H7 (cell line): ENCODE results near the gene PEX19. TPM values are rescaled to one million over a fixed set of nuclear protein-coding genes. Genes with fewer than 3 reads are reported as not detected.

Experiments used
- DNase-seq: peaks from one replicate; pipeline ENCODE4 v3.0.0; 2012
- H3K27me3 ChIP-seq: 2 replicates; pipeline ENCODE4 v1.6.0; 2011; ENCODE audit warnings: mild to moderate bottlenecking, low read length; ENCODE audit not compliant: control insufficient read depth, insufficient read depth
- H3K36me3 ChIP-seq: replicated peaks from 2 replicates; pipeline ENCODE4 v1.5.1; 2011; ENCODE audit warnings: low read length; ENCODE audit not compliant: control insufficient read depth, insufficient read depth
- H3K4me3 ChIP-seq: 2 replicates; pipeline ENCODE4 v1.5.1; 2011; ENCODE audit warnings: low read depth, mild to moderate bottlenecking, control low read depth, low read length, moderate library complexity; ENCODE audit not compliant: insufficient read depth
- total RNA-seq: library from RNA; depleted of rRNA; stranded (reverse); fragments of >200 nt; shearing (Covaris generic); gene quantifications from 2 replicates; pipeline ENCODE4 v1.2.3, GENCODE V29; 2014; rRNA removed

Gene PEX19
- total RNA-seq, 1 experiment from 2014 or later = 81.9 TPM

- no peak for DNase-seq
- Histone ChIP-seq H3K36me3 (peaks cover 30% of the 10 kb centered on the region), H3K27me3 (no peaks in the 10 kb centered on the region), H3K4me3 (no peak overlapping the region)
Observed at GRCh38 chr1:160237558-160237957, 47.4 kb downstream of the PEX19 start.

- H3K36me3 ChIP-seq = peaks cover 30% of the 10 kb centered on the region
- H3K27me3 ChIP-seq = no peaks in the 10 kb centered on the region
- H3K4me3 ChIP-seq = no peak overlapping the region
- DNase-seq = no peak
Observed at GRCh38 chr1:160236806-160237205, 48.1 kb downstream of the PEX19 start.

GRCh38 chr1:160232911-160233310 lies 52.0 kb downstream of the PEX19 start:
- Histone ChIP-seq H3K27me3 (no peaks in the 10 kb centered on the region), H3K4me3 (no peak overlapping the region), H3K36me3 (peaks cover 22% of the 10 kb centered on the region)
- no peak for DNase-seq

- DNase-seq = no peak
- Histone ChIP-seq H3K36me3 (peaks cover 40% of the 10 kb centered on the region), H3K4me3 (no peak overlapping the region), H3K27me3 (no peaks in the 10 kb centered on the region)
Observed at GRCh38 chr1:160228431-160228830, 56.5 kb downstream of the PEX19 start.

- H3K36me3 ChIP-seq = peaks cover 45% of the 10 kb centered on the region
- no peak for DNase-seq
- no peak overlapping the region for H3K4me3 ChIP-seq
- no peaks in the 10 kb centered on the region for H3K27me3 ChIP-seq
Observed at GRCh38 chr1:160227561-160227960, 57.4 kb downstream of the PEX19 start.

GRCh38 chr1:160227034-160227433 lies 57.9 kb downstream of the PEX19 start:
- peaks cover 49% of the 10 kb centered on the region for H3K36me3 ChIP-seq
- H3K4me3 ChIP-seq = no peak overlapping the region
- DNase-seq = no peak
- no peaks in the 10 kb centered on the region for H3K27me3 ChIP-seq

Other genes with a start within 250 kb of the PEX19 start
- gene KCNJ10, start 215.0 kb downstream of the PEX19 start, total RNA-seq = 0.07 TPM in 1 of 2 replicates, not detected in the other
- gene KCNJ9, start 203.6 kb downstream of the PEX19 start, total RNA-seq = 0.07 TPM in 1 of 2 replicates, not detected in the other
- gene IGSF8, start 186.5 kb downstream of the PEX19 start, total RNA-seq = 89.5 and 92.6 TPM in 2 replicates
- gene ATP1A2, start 169.4 kb downstream of the PEX19 start, total RNA-seq = 14.5 and 25.0 TPM in 2 replicates
- 0.73 and 0.74 TPM in 2 replicates for gene ATP1A4, start 133.5 kb downstream of the PEX19 start, total RNA-seq
- 4.2 and 4.4 TPM in 2 replicates for gene CASQ1, start 94.6 kb downstream of the PEX19 start, total RNA-seq
- gene PEA15, start 79.7 kb downstream of the PEX19 start, total RNA-seq = 75.6 and 81.4 TPM in 2 replicates
- 129 and 184 TPM in 2 replicates for gene DCAF8, start 22.6 kb downstream of the PEX19 start, total RNA-seq
- gene COPA, start 58.1 kb upstream of the PEX19 start, total RNA-seq = 167 and 175 TPM in 2 replicates
- 83.4 and 94.3 TPM in 2 replicates for gene NCSTN, start 58.2 kb upstream of the PEX19 start, total RNA-seq
- gene NHLH1, start 81.9 kb upstream of the PEX19 start, total RNA-seq = 0.21 and 0.30 TPM in 2 replicates
- gene VANGL2, start 115.4 kb upstream of the PEX19 start, total RNA-seq = 32.7 and 36.9 TPM in 2 replicates
- not detected in 2 replicates for gene SLAMF6, start 238.1 kb upstream of the PEX19 start, total RNA-seq